Measurements from ENCODE around the gene CDH13.

GRCh38 chr16:82848013-82848412, 221.2 kb downstream of the CDH13 start:
- TF ChIP-seq EZH2 (optimal IDR thresholded peaks at IDR 0.05; ENCODE audit: low read depth, low read length): no peak
- TF ChIP-seq, protein P1, sequence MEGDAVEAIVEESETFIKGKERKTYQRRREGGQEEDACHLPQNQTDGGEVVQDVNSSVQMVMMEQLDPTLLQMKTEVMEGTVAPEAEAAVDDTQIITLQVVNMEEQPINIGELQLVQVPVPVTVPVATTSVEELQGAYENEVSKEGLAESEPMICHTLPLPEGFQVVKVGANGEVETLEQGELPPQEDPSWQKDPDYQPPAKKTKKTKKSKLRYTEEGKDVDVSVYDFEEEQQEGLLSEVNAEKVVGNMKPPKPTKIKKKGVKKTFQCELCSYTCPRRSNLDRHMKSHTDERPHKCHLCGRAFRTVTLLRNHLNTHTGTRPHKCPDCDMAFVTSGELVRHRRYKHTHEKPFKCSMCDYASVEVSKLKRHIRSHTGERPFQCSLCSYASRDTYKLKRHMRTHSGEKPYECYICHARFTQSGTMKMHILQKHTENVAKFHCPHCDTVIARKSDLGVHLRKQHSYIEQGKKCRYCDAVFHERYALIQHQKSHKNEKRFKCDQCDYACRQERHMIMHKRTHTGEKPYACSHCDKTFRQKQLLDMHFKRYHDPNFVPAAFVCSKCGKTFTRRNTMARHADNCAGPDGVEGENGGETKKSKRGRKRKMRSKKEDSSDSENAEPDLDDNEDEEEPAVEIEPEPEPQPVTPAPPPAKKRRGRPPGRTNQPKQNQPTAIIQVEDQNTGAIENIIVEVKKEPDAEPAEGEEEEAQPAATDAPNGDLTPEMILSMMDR (IDR thresholded peaks at IDR 0.05; ENCODE audit: low read length): no peak
